SK-N-MC (cell line): ENCODE results near the gene DUSP15.

ENCODE experiments used
- EZH2 ChIP-seq: fragments of 200-600 bp; sonication (generic); IDR thresholded peaks from one replicate; pipeline ENCODE4 v1.6.1; 2017; ENCODE audit warnings: antibody characterized with exemption
- POLR2AphosphoS5 ChIP-seq: IDR thresholded peaks from 2 replicates; pipeline ENCODE4 v1.6.1; 2012; ENCODE audit warnings: mild to moderate bottlenecking, low read depth, low read length, borderline replicate concordance

- TF ChIP-seq POLR2AphosphoS5 (no peak), EZH2 (no peak)
These were observed 24.8 kb upstream of the DUSP15 start for GRCh38 chr20:31894980-31895675.
